ENCODE results near the gene CEP85. TPM values are rescaled to one million over a fixed set of nuclear protein-coding genes. Genes with fewer than 3 reads are reported as not detected.

Gene CEP85
- total RNA-seq, 1 experiment from 2014 or later, result 37.2 TPM

DNA sequence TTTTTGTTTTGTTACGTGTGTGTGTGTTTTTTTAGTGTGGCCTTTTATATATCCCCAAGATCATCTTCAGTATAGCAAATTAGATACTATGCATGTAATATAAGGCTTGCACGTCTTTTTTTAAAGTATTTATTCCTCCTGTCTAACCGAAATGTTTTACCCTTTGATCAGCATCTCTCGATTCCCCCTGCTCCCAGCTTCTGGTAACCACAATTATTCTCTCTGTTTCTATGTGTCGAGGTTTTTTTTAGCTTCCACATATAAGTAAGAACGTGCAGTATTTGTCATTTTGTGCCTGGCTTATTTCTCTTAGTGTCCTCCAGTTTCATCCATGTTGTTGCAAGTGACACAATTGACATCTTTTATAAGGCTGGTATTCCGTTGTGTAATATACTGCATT, 18.7 kb downstream of the CEP85 start:
- ChIA-PET CTCF (interaction anchor here (0.9 kb wide), 1 partner anchor 19 kb away, joined by 3 read pairs; no protein-coding TSS in a partner anchor), POLR2A (no interaction called here), RAD21 (ENCODE audit: low non-redundant PET in 1 of 2, low total read pairs in 2 of 2, uncharacterized antibody in 2 of 2, unreplicated experiment in 2 of 2) (no interaction called here)
- H3K36me3 ChIP-seq (ENCODE audit: control insufficient read depth in 1 of 2, insufficient read depth in 2 of 2, low read length in 2 of 2), result peaks cover 16 to 37% of the 10 kb centered on the region in 2 experiments; a peak in 3 of 4 replicates
- BruUV-seq (replicated peaks), result no TSS peak
- no peaks in the 10 kb centered on the region for H3K9me3 ChIP-seq (ENCODE audit: control insufficient read depth in 1 of 2, insufficient read depth in 1 of 2, low read depth in 1 of 2, low read length in 2 of 2)
- no peak overlapping the region for H2AFZ ChIP-seq (ENCODE audit: low read depth, low read length, poor library complexity, severe bottlenecking)
- no peak overlapping the region for H3K4me3 ChIP-seq (replicated peaks in 1 of 2; ENCODE audit: low read depth in 1 of 2, low read length in 2 of 2)
- H3K27me3 ChIP-seq (ENCODE audit: insufficient read depth, low read length), result no peaks in the 10 kb centered on the region
- H3K27ac ChIP-seq (ENCODE audit: low read depth, low read length), result no peak overlapping the region
- H3K79me2 ChIP-seq (ENCODE audit: insufficient read depth, low read length), result peaks cover 80% of the 10 kb centered on the region
- ATAC-seq (no peak), DNase-seq (ENCODE audit: low read depth, low spot score) (no peak)
- no peak overlapping the region for H3K4me2 ChIP-seq (ENCODE audit: low read length)
- no peaks in the 10 kb centered on the region for H3K4me1 ChIP-seq (ENCODE audit: control insufficient read depth in 1 of 2, insufficient read depth in 2 of 2, low read length in 2 of 2)
- no peak overlapping the region for H3K9ac ChIP-seq (ENCODE audit: low read length)
- TF ChIP-seq SP1 (IDR thresholded peaks at IDR 0.05; ENCODE audit: low read depth) (no peak), CEBPB (IDR thresholded peaks at IDR 0.05; ENCODE audit: low read depth) (no peak)
- no peaks in the 10 kb centered on the region for H3K9me2 ChIP-seq (ENCODE audit: insufficient read depth)
- intact Hi-C loops (cut with micrococcal nuclease), result no loop called here
- no peaks in the 10 kb centered on the region for H4K20me1 ChIP-seq (ENCODE audit: insufficient read depth)

- no peak for ATAC-seq
- Histone ChIP-seq H3K4me1 (ENCODE audit: control insufficient read depth in 1 of 2, insufficient read depth in 2 of 2, low read length in 2 of 2) (no peaks in the 10 kb centered on the region), H3K36me3 (ENCODE audit: control insufficient read depth in 1 of 2, insufficient read depth in 2 of 2, low read length in 2 of 2) (peaks cover 25 to 44% of the 10 kb centered on the region in 2 experiments; a peak in 3 of 4 replicates), H3K27me3 (ENCODE audit: insufficient read depth, low read length) (no peaks in the 10 kb centered on the region), H3K9ac (ENCODE audit: low read length) (no peak overlapping the region), H3K9me2 (ENCODE audit: insufficient read depth) (no peaks in the 10 kb centered on the region), H3K4me3 (replicated peaks in 1 of 2; ENCODE audit: low read depth in 1 of 2, low read length in 2 of 2) (no peak overlapping the region), H3K4me2 (ENCODE audit: low read length) (no peak overlapping the region), H2AFZ (ENCODE audit: low read depth, low read length, poor library complexity, severe bottlenecking) (no peak overlapping the region), H3K79me2 (ENCODE audit: insufficient read depth, low read length) (peaks cover 66% of the 10 kb centered on the region), H3K27ac (ENCODE audit: low read depth, low read length) (no peak overlapping the region), H3K9me3 (ENCODE audit: control insufficient read depth in 1 of 2, insufficient read depth in 1 of 2, low read depth in 1 of 2, low read length in 2 of 2) (no peaks in the 10 kb centered on the region), H4K20me1 (ENCODE audit: insufficient read depth) (no peaks in the 10 kb centered on the region)
- ChIA-PET CTCF (interaction anchor here (1.2 to 1.3 kb wide), 2 partner anchors 20 to 21 kb away, joined by 4 to 6 read pairs; partner anchors contain the start of gene CEP85), RAD21 (ENCODE audit: low non-redundant PET in 1 of 2, low total read pairs in 2 of 2, uncharacterized antibody in 2 of 2, unreplicated experiment in 2 of 2) (no interaction called here), POLR2A (no interaction called here)
- no TSS peak for BruUV-seq (replicated peaks)
- DNase-seq (ENCODE audit: low read depth, low spot score), result no peak
- intact Hi-C loops (cut with micrococcal nuclease), result no loop called here
- no peak for TF ChIP-seq CEBPB (IDR thresholded peaks at IDR 0.05; ENCODE audit: low read depth)
- TF ChIP-seq JUND (IDR thresholded peaks at IDR 0.05), result no peak
- TF ChIP-seq MAX (IDR thresholded peaks at IDR 0.05), result no peak
- no peak for TF ChIP-seq SIN3A (IDR thresholded peaks at IDR 0.05; ENCODE audit: low read depth)
- TF ChIP-seq, protein P1, sequence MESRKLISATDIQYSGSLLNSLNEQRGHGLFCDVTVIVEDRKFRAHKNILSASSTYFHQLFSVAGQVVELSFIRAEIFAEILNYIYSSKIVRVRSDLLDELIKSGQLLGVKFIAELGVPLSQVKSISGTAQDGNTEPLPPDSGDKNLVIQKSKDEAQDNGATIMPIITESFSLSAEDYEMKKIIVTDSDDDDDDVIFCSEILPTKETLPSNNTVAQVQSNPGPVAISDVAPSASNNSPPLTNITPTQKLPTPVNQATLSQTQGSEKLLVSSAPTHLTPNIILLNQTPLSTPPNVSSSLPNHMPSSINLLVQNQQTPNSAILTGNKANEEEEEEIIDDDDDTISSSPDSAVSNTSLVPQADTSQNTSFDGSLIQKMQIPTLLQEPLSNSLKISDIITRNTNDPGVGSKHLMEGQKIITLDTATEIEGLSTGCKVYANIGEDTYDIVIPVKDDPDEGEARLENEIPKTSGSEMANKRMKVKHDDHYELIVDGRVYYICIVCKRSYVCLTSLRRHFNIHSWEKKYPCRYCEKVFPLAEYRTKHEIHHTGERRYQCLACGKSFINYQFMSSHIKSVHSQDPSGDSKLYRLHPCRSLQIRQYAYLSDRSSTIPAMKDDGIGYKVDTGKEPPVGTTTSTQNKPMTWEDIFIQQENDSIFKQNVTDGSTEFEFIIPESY (IDR thresholded peaks at IDR 0.05; ENCODE audit: extremely low read depth, insufficient replicate concordance, low read length), result no peak
- no peak for TF ChIP-seq FOSL1 (IDR thresholded peaks at IDR 0.05; ENCODE audit: low read depth)
- no peak for TF ChIP-seq POLR2A (IDR thresholded peaks at IDR 0.05; ENCODE audit: borderline replicate concordance, extremely low read depth, insufficient read depth, insufficient read length)
- TF ChIP-seq, protein P2, sequence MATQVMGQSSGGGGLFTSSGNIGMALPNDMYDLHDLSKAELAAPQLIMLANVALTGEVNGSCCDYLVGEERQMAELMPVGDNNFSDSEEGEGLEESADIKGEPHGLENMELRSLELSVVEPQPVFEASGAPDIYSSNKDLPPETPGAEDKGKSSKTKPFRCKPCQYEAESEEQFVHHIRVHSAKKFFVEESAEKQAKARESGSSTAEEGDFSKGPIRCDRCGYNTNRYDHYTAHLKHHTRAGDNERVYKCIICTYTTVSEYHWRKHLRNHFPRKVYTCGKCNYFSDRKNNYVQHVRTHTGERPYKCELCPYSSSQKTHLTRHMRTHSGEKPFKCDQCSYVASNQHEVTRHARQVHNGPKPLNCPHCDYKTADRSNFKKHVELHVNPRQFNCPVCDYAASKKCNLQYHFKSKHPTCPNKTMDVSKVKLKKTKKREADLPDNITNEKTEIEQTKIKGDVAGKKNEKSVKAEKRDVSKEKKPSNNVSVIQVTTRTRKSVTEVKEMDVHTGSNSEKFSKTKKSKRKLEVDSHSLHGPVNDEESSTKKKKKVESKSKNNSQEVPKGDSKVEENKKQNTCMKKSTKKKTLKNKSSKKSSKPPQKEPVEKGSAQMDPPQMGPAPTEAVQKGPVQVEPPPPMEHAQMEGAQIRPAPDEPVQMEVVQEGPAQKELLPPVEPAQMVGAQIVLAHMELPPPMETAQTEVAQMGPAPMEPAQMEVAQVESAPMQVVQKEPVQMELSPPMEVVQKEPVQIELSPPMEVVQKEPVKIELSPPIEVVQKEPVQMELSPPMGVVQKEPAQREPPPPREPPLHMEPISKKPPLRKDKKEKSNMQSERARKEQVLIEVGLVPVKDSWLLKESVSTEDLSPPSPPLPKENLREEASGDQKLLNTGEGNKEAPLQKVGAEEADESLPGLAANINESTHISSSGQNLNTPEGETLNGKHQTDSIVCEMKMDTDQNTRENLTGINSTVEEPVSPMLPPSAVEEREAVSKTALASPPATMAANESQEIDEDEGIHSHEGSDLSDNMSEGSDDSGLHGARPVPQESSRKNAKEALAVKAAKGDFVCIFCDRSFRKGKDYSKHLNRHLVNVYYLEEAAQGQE (IDR thresholded peaks at IDR 0.05; ENCODE audit: low read depth), result no peak
- TF ChIP-seq ATF3 (IDR thresholded peaks at IDR 0.05), result no peak
- TF ChIP-seq TCF7L2 (IDR thresholded peaks at IDR 0.05; ENCODE audit: borderline replicate concordance, extremely low read depth, insufficient read depth, insufficient read length), result no peak
- no peak for TF ChIP-seq ZFX (IDR thresholded peaks at IDR 0.05)
- TF ChIP-seq YY1 (IDR thresholded peaks at IDR 0.05; ENCODE audit: extremely low read depth, insufficient replicate concordance, low read depth, low read length), result no peak
- TF ChIP-seq ZNF274 (IDR thresholded peaks at IDR 0.05; ENCODE audit: low read depth, low read length), result no peak
- no peak for TF ChIP-seq POLR2AphosphoS5 (IDR thresholded peaks at IDR 0.05; ENCODE audit: low read depth, low read length)
- TF ChIP-seq SP1 (IDR thresholded peaks at IDR 0.05; ENCODE audit: low read depth), result no peak
- TF ChIP-seq EZH2phosphoT487 (IDR thresholded peaks at IDR 0.05; ENCODE audit: borderline replicate concordance), result no peak
Measured at GRCh38 chr1:26254404-26254803, 20.4 kb downstream of the CEP85 start.
